PFSK-1 (cell line): ENCODE data around the gene COL25A1.

Experiments
- FOXP2 ChIP-seq: optimal IDR thresholded peaks from 2 replicates; pipeline ENCODE3; 2011; ENCODE audit warnings: borderline replicate concordance, control low read depth, inconsistent platforms; ENCODE audit not compliant: insufficient read depth; ENCODE audit errors: extremely low read length, extremely low read depth
- POLR2AphosphoS5 ChIP-seq: IDR thresholded peaks from 2 replicates; pipeline ENCODE4 v1.6.1; 2012; ENCODE audit warnings: low read depth, mild to moderate bottlenecking, control low read depth, low read length, moderate library complexity
- SIN3A ChIP-seq: IDR thresholded peaks from 2 replicates; pipeline ENCODE4 v1.6.1; 2012; ENCODE audit warnings: mild to moderate bottlenecking, low read length, moderate library complexity, borderline replicate concordance; ENCODE audit not compliant: insufficient read depth
- TAF1 ChIP-seq: IDR thresholded peaks from 2 replicates; pipeline ENCODE4 v1.6.1; 2012; ENCODE audit warnings: low read length, control low read depth, borderline replicate concordance; ENCODE audit not compliant: insufficient read depth
- TF ChIP-seq, protein P1 (sequence below), 2 experiments: IDR thresholded peaks; 2 replicates each; pipeline versions ENCODE4 v1.6.1 to v1.8.0; 2011 to 2012; ENCODE audit warnings: low read depth in 2 of 2, low read length in 2 of 2, control low read depth in 1 of 2, inconsistent platforms in 1 of 2, mild to moderate bottlenecking in 1 of 2, moderate library complexity in 1 of 2; ENCODE audit not compliant: insufficient read depth in 1 of 2

COL25A1 gene

GRCh38 chr4:108890484-108890881, 412.0 kb downstream of the COL25A1 start:
- TF ChIP-seq TAF1 = no peak
- TF ChIP-seq, protein P1, sequence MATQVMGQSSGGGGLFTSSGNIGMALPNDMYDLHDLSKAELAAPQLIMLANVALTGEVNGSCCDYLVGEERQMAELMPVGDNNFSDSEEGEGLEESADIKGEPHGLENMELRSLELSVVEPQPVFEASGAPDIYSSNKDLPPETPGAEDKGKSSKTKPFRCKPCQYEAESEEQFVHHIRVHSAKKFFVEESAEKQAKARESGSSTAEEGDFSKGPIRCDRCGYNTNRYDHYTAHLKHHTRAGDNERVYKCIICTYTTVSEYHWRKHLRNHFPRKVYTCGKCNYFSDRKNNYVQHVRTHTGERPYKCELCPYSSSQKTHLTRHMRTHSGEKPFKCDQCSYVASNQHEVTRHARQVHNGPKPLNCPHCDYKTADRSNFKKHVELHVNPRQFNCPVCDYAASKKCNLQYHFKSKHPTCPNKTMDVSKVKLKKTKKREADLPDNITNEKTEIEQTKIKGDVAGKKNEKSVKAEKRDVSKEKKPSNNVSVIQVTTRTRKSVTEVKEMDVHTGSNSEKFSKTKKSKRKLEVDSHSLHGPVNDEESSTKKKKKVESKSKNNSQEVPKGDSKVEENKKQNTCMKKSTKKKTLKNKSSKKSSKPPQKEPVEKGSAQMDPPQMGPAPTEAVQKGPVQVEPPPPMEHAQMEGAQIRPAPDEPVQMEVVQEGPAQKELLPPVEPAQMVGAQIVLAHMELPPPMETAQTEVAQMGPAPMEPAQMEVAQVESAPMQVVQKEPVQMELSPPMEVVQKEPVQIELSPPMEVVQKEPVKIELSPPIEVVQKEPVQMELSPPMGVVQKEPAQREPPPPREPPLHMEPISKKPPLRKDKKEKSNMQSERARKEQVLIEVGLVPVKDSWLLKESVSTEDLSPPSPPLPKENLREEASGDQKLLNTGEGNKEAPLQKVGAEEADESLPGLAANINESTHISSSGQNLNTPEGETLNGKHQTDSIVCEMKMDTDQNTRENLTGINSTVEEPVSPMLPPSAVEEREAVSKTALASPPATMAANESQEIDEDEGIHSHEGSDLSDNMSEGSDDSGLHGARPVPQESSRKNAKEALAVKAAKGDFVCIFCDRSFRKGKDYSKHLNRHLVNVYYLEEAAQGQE (IDR thresholded peaks at IDR 0.05; ENCODE audit: insufficient read depth in 1 of 2, low read depth in 2 of 2, low read length in 2 of 2) = no peak
- TF ChIP-seq FOXP2 = no peak
- no peak for TF ChIP-seq POLR2AphosphoS5
- no peak for TF ChIP-seq SIN3A

DNA sequence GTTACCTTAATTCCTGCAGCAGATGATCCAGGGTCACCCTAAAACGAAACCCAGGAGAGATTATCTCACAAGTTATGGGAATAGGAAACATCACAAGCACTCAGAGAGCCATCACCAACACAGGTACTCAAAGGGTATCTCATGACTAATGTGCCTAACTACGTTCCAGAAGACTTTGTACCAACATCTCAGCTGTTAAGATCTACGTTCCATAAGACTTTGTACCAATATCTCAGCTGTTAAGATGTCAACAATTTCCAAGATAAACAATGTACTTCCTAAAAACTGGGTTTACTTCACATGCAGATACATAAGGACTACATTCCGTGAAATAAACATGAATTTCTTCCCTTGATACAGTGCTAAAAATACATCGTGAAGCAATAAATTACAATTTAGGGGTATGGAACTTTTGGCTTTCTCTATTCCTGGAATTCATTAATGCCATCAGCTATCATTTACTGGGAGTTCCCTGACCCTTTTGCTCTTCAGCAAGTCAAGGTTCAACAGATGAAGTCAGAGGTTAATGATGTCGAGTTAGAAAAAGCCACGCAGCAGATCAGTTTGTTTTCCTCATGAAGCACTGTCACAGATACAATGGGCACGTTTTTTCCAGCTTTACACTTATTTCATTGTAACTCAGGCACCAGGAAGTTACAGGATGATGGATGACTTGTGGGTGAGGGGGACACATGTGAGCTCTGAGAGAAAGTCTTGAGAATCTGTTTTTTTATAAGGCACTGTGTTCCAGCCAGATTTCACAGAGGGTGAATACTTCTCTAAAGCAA, 412.6 kb downstream of the COL25A1 start:
- TF ChIP-seq SIN3A (no peak), FOXP2 (no peak), POLR2AphosphoS5 (no peak), TAF1 (no peak)
- TF ChIP-seq, protein P1 (IDR thresholded peaks at IDR 0.05; ENCODE audit: insufficient read depth in 1 of 2, low read depth in 2 of 2, low read length in 2 of 2) = no peak

- no peak for TF ChIP-seq TAF1
- no peak for TF ChIP-seq POLR2AphosphoS5
- TF ChIP-seq FOXP2 = no peak
- TF ChIP-seq, protein P1 (IDR thresholded peaks at IDR 0.05; ENCODE audit: insufficient read depth in 1 of 2, low read depth in 2 of 2, low read length in 2 of 2) = no peak
- no peak for TF ChIP-seq SIN3A
Measured at GRCh38 chr4:108888769-108889168, 413.7 kb downstream of the COL25A1 start.

- TF ChIP-seq SIN3A (no peak), FOXP2 (no peak), POLR2AphosphoS5 (no peak), TAF1 (no peak)
- TF ChIP-seq, protein P1 (IDR thresholded peaks at IDR 0.05; ENCODE audit: insufficient read depth in 1 of 2, low read depth in 2 of 2, low read length in 2 of 2) = no peak
Measured at GRCh38 chr4:108887034-108887433, 415.4 kb downstream of the COL25A1 start.
